Transverse colon (tissue), 4 donors: ENCODE measurements around the gene LEKR1. TPM values are rescaled to one million over a fixed set of nuclear protein-coding genes. Genes with fewer than 3 reads are reported as not detected.

Source experiments
- DNase-seq: peaks from one replicate; pipeline ENCODE4 v3.0.0-alpha.2; 2019
- H3K27ac ChIP-seq, 4 donors: fragments of 200-600 bp; sonication (generic); 2 replicates each; pipeline ENCODE4 v1.5.1; 2016 to 2018; ENCODE audit warnings: inconsistent platforms in 4 of 4
- H3K27me3 ChIP-seq: fragments of 200-600 bp; sonication (generic); 2 replicates; pipeline ENCODE4 v1.5.1; 2017; ENCODE audit warnings: inconsistent platforms
- H3K36me3 ChIP-seq, 4 donors: fragments of 200-600 bp; sonication (generic); 2 replicates each; pipeline ENCODE4 v1.5.1; 2017 to 2019; ENCODE audit warnings: inconsistent platforms in 4 of 4
- H3K4me1 ChIP-seq, 4 donors: fragments of 200-600 bp; sonication (generic); 2 replicates each; pipeline ENCODE4 v1.5.1; 2017 to 2020; ENCODE audit warnings: inconsistent platforms in 4 of 4
- H3K4me3 ChIP-seq, 4 donors: fragments of 200-600 bp; sonication (generic); 1 replicate in 1 of 4; 2 replicates in 3 of 4; pipeline versions ENCODE4 v1.5.1 to v1.6.1; 2017 to 2019; ENCODE audit warnings: inconsistent platforms in 4 of 4
- H3K9me3 ChIP-seq, 2 donors: fragments of 200-600 bp; sonication (generic); 2 replicates each; pipeline ENCODE4 v1.5.1; 2017 to 2019; ENCODE audit warnings: inconsistent platforms in 2 of 2
- EP300 ChIP-seq: sonication (generic); formaldehyde crosslinking; IDR thresholded peaks from one replicate; pipeline ENCODE4 v1.6.1; 2017; ENCODE audit warnings: antibody characterized with exemption, low read depth
- POLR2A ChIP-seq: fragments of 450-650 bp; IDR thresholded peaks from one replicate; pipeline ENCODE4 v1.6.1; 2016; ENCODE audit warnings: antibody characterized with exemption, mild to moderate bottlenecking, moderate library complexity
- POLR2AphosphoS5 ChIP-seq, 3 donors: sonication (generic); formaldehyde crosslinking; IDR thresholded peaks; one replicate each; pipeline ENCODE4 v1.6.1; 2016; ENCODE audit warnings: antibody characterized with exemption in 3 of 3
- WGBS, 2 donors: methylation state at CpG; one replicate each; pipeline ENCODE4 v1.1.5; 2018; ENCODE audit warnings: low coverage in 1 of 2; 5-methylcytosine and 5-hydroxymethylcytosine counted together
- in situ Hi-C, 4 donors: fragments of 200-750 bp; cut with MboI; loops; one replicate each; pipeline versions ENCODE4 v1.15.0 to v1.15.1; 2017; ENCODE audit warnings: low sequenced_read_pairs in 3 of 4, low pct_ligation_motif_present in 1 of 4, low pct_unique_long_range_greater_than_20kb in 1 of 4
- intact Hi-C: fragments of 100-400 bp; cut with DNase I; formaldehyde crosslinking; loops from one replicate; pipeline ENCODE4 v1.15.1; 2023; ENCODE audit warnings: low total_unique reads
- total RNA-seq, 4 donors: library from RNA; depleted of rRNA; stranded (reverse); fragments of >200 nt; gene quantifications; one replicate each; pipeline ENCODE4 v1.1.0, GENCODE V29; 2016
- TF ChIP-seq, protein P1 (sequence below), 5 experiments: fragments of 200-600 bp in 3 of 5; fragments of 450-650 bp in 2 of 5; sonication (generic) in 3 of 5; IDR thresholded peaks; 1 replicate in 2 of 5; 2 replicates in 3 of 5; pipeline ENCODE4 v1.5.1; 2016 to 2017; ENCODE audit warnings: antibody characterized with exemption in 5 of 5, inconsistent platforms in 3 of 5, mild to moderate bottlenecking in 2 of 5, moderate library complexity in 1 of 5

Gene LEKR1
- total RNA-seq, 4 donors from 2014 or later, result 0.40 to 3.3 (median 0.96) TPM; not detected in 1

DNA sequence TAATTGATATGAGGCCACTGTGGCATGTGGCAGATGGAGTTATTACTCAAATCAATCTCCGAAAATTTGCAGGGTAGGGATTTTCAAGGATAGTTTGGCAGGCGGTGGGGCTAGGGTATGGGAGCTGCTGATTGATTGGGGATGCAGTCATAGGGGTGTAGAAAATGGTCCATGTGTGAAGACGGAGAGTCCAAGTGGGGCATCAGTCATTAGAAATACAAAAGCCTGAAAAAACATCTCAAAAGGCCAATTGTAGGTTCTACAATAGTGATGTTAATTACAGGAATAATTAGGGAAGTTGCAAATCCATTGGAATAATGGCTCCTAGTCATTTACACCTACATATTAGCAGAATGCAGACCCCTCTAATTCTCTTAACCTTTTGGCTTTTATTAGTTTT lies 4.9 kb downstream of the LEKR1 start:
- H3K9me3 ChIP-seq, result no peaks in the 10 kb centered on the region
- in situ Hi-C loops, result loop anchor here in 2 of 4 donors (25.0 kb wide), 2 partner anchors 256 to 269 kb away; partner anchors contain the start of gene SSR3 (in 1 of the 2)
- no peaks in the 10 kb centered on the region for H3K27me3 ChIP-seq
- 83 to 86% methylated on average over 3 of the region's 3 CpGs for WGBS, 2 donors
- no peaks in the 10 kb centered on the region for H3K36me3 ChIP-seq
- no peak overlapping the region for H3K4me3 ChIP-seq
- H3K4me1 ChIP-seq, result peaks cover 6 to 9% (median 7%) of the 10 kb centered on the region in 4 donors
- TF ChIP-seq, protein P1, sequence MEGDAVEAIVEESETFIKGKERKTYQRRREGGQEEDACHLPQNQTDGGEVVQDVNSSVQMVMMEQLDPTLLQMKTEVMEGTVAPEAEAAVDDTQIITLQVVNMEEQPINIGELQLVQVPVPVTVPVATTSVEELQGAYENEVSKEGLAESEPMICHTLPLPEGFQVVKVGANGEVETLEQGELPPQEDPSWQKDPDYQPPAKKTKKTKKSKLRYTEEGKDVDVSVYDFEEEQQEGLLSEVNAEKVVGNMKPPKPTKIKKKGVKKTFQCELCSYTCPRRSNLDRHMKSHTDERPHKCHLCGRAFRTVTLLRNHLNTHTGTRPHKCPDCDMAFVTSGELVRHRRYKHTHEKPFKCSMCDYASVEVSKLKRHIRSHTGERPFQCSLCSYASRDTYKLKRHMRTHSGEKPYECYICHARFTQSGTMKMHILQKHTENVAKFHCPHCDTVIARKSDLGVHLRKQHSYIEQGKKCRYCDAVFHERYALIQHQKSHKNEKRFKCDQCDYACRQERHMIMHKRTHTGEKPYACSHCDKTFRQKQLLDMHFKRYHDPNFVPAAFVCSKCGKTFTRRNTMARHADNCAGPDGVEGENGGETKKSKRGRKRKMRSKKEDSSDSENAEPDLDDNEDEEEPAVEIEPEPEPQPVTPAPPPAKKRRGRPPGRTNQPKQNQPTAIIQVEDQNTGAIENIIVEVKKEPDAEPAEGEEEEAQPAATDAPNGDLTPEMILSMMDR (IDR thresholded peaks at IDR 0.05), result no peak
- TF ChIP-seq POLR2A (no peak), EP300 (no peak), POLR2AphosphoS5 (IDR thresholded peaks at IDR 0.05) (no peak)
- no peak overlapping the region for H3K27ac ChIP-seq
- intact Hi-C loops, result no loop called here
- DNase-seq, result no peak

DNA sequence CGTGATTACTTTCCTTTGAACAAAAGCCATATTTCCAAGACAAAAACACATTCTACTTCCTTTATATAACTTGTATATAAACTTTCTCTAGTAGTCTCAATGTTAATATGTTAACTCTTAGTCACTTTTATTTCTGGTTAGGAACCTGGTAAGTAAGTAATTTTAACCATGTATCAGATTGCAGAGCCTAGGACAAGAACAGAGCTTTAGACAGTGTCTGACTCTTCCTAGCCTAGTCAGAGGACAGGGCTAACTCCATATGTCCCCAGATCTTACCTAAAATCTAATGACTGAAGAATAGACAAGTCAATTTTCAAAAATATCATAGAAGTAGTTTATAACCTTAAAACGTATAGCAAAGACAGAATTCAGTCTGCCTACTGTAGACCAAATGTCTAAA lies 8.3 kb downstream of the LEKR1 start:
- no peaks in the 10 kb centered on the region for H3K9me3 ChIP-seq
- in situ Hi-C loops, result loop anchor here in 2 of 4 donors (25.0 kb wide), 2 partner anchors 253 to 272 kb away; partner anchors contain the start of gene SSR3 (in 1 of the 2)
- no peaks in the 10 kb centered on the region for H3K27me3 ChIP-seq
- H3K27ac ChIP-seq, result no peak overlapping the region
- TF ChIP-seq EP300 (no peak), POLR2A (no peak), POLR2AphosphoS5 (IDR thresholded peaks at IDR 0.05) (no peak)
- TF ChIP-seq, protein P1 (IDR thresholded peaks at IDR 0.05), result no peak
- no peaks in the 10 kb centered on the region for H3K4me1 ChIP-seq
- WGBS, 2 donors, result 67 to 72% methylated on average over 2 of the region's 2 CpGs
- no peak for DNase-seq
- no peaks in the 10 kb centered on the region for H3K36me3 ChIP-seq
- no peak overlapping the region for H3K4me3 ChIP-seq
- intact Hi-C loops, result no loop called here

DNA sequence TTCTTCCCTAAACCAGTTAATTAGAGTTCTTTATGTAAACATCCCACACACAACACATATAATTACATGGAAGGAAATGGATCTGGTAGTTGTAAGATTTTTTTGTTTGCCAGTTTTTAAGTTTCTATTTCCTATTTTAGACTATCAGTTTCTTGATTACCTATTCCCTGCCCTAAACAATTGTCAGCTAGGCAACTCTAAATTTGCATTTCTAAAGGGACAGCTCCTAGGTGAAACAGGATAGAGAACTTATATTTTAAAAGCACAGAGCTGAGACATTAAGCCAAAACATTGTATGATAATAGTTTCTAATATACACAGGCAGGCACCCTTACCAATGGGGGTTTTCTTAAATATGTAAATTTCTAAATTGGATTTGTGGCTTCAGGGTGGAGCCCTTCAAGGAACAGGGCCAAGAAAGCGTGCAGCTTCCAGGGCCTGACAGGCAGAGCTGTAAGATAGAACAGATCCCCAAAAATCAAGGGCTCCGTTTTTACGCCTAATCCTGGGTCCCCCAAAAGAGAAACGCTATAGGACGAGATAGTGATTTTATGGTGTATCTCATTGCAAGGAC lies 8.9 kb downstream of the LEKR1 start:
- 92 to 95% methylated on average over 5 of the region's 5 CpGs for WGBS, 2 donors
- in situ Hi-C loops, result loop anchor here in 2 of 4 donors (25.0 kb wide), 2 partner anchors 252 to 273 kb away; partner anchors contain the start of gene SSR3 (in 1 of the 2)
- Histone ChIP-seq H3K4me3 (no peak overlapping the region), H3K4me1 (no peaks in the 10 kb centered on the region), H3K9me3 (no peaks in the 10 kb centered on the region), H3K27ac (no peak overlapping the region), H3K36me3 (no peaks in the 10 kb centered on the region), H3K27me3 (no peaks in the 10 kb centered on the region)
- intact Hi-C loops, result no loop called here
- no peak for DNase-seq
- TF ChIP-seq EP300 (no peak), POLR2A (no peak), POLR2AphosphoS5 (IDR thresholded peaks at IDR 0.05) (no peak)
- TF ChIP-seq, protein P1 (IDR thresholded peaks at IDR 0.05), result no peak

DNA sequence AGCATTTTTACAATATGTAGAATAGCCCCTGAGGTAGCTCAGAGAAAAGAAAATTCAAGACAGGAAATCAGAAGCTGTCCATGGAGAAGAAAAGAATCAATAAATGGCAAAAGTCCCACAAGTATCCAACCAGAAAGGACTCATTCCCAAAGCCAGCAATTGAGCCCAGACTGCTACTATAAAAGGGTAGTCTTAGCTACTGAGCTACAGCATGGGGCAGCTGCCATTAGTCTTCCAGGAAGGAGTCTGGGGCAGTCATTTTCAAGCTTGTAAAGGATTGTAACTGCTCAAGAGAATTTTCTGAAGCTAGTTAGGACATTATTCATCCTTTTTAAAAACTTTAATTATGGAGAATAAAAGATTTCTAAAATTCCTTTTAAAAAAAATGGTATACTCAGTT lies 10.5 kb downstream of the LEKR1 start:
- in situ Hi-C loops (loop anchor here in 2 of 4 donors (25.0 kb wide), 2 partner anchors 251 to 274 kb away; partner anchors contain the start of gene SSR3 (in 1 of the 2)), intact Hi-C loops (no loop called here)
- H3K9me3 ChIP-seq, result no peaks in the 10 kb centered on the region
- H3K27me3 ChIP-seq, result no peaks in the 10 kb centered on the region
- no peak for TF ChIP-seq POLR2AphosphoS5 (IDR thresholded peaks at IDR 0.05)
- TF ChIP-seq POLR2A, result no peak
- TF ChIP-seq EP300, result no peak
- TF ChIP-seq, protein P1 (IDR thresholded peaks at IDR 0.05), result no peak
- no peaks in the 10 kb centered on the region for H3K36me3 ChIP-seq
- H3K4me1 ChIP-seq, result no peaks in the 10 kb centered on the region
- H3K27ac ChIP-seq, result no peak overlapping the region
- H3K4me3 ChIP-seq, result no peak overlapping the region
- DNase-seq, result no peak
